ENCODE data around the gene PALMD. TPM values are rescaled to one million over a fixed set of nuclear protein-coding genes. Genes with fewer than 3 reads are reported as not detected.

The PALMD gene
- total and polyA plus RNA-seq, 2 experiments from 2014 or later, result 14.0 to 18.5 TPM

DNA sequence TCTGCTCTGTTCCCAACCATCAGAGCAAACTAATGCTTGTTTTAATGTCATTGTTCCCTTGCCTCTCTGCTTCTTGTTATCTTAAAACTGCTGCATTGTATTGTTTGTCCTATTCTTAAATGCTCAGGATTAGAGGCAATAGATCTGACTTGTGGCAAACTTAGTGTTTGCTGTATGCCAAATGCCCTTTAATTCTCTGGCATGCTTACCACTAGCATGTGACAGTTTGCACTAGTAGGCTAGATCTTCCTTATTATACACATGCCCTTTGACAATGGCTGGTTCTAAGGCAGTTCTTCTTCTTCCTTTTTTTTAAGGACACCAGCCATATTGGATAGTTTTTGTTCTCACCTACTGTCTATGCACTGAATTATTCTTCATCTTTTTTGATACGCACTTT lies 30.1 kb downstream of the PALMD start:
- Histone ChIP-seq H3K79me2 (no peaks in the 10 kb centered on the region), H3K9me3 (ENCODE audit: low read depth) (no peaks in the 10 kb centered on the region), H3K36me3 (replicated peaks; ENCODE audit: insufficient read depth, low read depth) (no peaks in the 10 kb centered on the region), H4K20me1 (ENCODE audit: insufficient read depth, poor library complexity, severe bottlenecking) (no peaks in the 10 kb centered on the region), H3K9me2 (replicated peaks; ENCODE audit: insufficient read depth) (no peaks in the 10 kb centered on the region), H3K4me1 (ENCODE audit: insufficient read depth) (peaks cover 4% of the 10 kb centered on the region), H3K4me3 (no peak overlapping the region), H3K4me2 (no peak overlapping the region), H2AFZ (no peak overlapping the region), H3K27ac (no peak overlapping the region), H3K27me3 (no peaks in the 10 kb centered on the region)
- DNase-seq (ENCODE audit: low spot score), result no peak
- 100% methylated on average over 1 of the region's 1 CpG for WGBS (ENCODE audit: low lambda C conversion rate, missing lambda C conversion rate)
- TF ChIP-seq EZH2phosphoT487 (IDR thresholded peaks at IDR 0.05; ENCODE audit: low read depth, severe bottlenecking, unreplicated experiment), result no peak
- no peak for TF ChIP-seq EZH2 (IDR thresholded peaks at IDR 0.05; ENCODE audit: borderline replicate concordance)
- no peak for TF ChIP-seq CTCF (IDR thresholded peaks at IDR 0.05; ENCODE audit: poor library complexity)

GRCh38 chr1:99676876-99677275 lies 31.0 kb downstream of the PALMD start:
- no peak for DNase-seq (ENCODE audit: low spot score)
- Histone ChIP-seq H3K4me3 (no peak overlapping the region), H2AFZ (no peak overlapping the region), H3K4me2 (no peak overlapping the region), H3K27ac (no peak overlapping the region), H3K9me2 (replicated peaks; ENCODE audit: insufficient read depth) (no peaks in the 10 kb centered on the region), H4K20me1 (ENCODE audit: insufficient read depth, poor library complexity, severe bottlenecking) (no peaks in the 10 kb centered on the region), H3K4me1 (ENCODE audit: insufficient read depth) (peaks cover 4% of the 10 kb centered on the region), H3K36me3 (replicated peaks; ENCODE audit: insufficient read depth, low read depth) (no peaks in the 10 kb centered on the region), H3K79me2 (no peaks in the 10 kb centered on the region), H3K27me3 (no peaks in the 10 kb centered on the region), H3K9me3 (ENCODE audit: low read depth) (no peaks in the 10 kb centered on the region)
- TF ChIP-seq EZH2 (IDR thresholded peaks at IDR 0.05; ENCODE audit: borderline replicate concordance), result no peak

- DNase-seq (ENCODE audit: low spot score), result no peak
- Histone ChIP-seq H3K27me3 (no peaks in the 10 kb centered on the region), H3K9me3 (ENCODE audit: low read depth) (no peaks in the 10 kb centered on the region), H3K27ac (no peak overlapping the region), H3K79me2 (no peaks in the 10 kb centered on the region), H2AFZ (no peak overlapping the region), H3K36me3 (replicated peaks; ENCODE audit: insufficient read depth, low read depth) (no peaks in the 10 kb centered on the region), H3K4me2 (no peak overlapping the region), H3K4me3 (no peak overlapping the region), H3K9me2 (replicated peaks; ENCODE audit: insufficient read depth) (no peaks in the 10 kb centered on the region), H3K4me1 (ENCODE audit: insufficient read depth) (peaks cover 4% of the 10 kb centered on the region), H4K20me1 (ENCODE audit: insufficient read depth, poor library complexity, severe bottlenecking) (no peaks in the 10 kb centered on the region)
- TF ChIP-seq CTCF (IDR thresholded peaks at IDR 0.05; ENCODE audit: poor library complexity), result no peak
- TF ChIP-seq EZH2phosphoT487 (IDR thresholded peaks at IDR 0.05; ENCODE audit: low read depth, severe bottlenecking, unreplicated experiment), result no peak
- TF ChIP-seq EZH2 (IDR thresholded peaks at IDR 0.05; ENCODE audit: borderline replicate concordance), result no peak
- WGBS (ENCODE audit: low lambda C conversion rate, missing lambda C conversion rate), result 91% methylated on average over 2 of the region's 2 CpGs
Observed at GRCh38 chr1:99677416-99677815, 31.5 kb downstream of the PALMD start.

GRCh38 chr1:99680270-99680669 lies 34.4 kb downstream of the PALMD start:
- WGBS (ENCODE audit: low lambda C conversion rate, missing lambda C conversion rate), result 64% methylated on average over 1 of the region's 1 CpG
- Histone ChIP-seq H3K9me3 (ENCODE audit: low read depth) (no peaks in the 10 kb centered on the region), H3K27ac (no peak overlapping the region), H3K36me3 (replicated peaks; ENCODE audit: insufficient read depth, low read depth) (no peaks in the 10 kb centered on the region), H3K4me2 (no peak overlapping the region), H2AFZ (no peak overlapping the region), H3K79me2 (no peaks in the 10 kb centered on the region), H3K27me3 (no peaks in the 10 kb centered on the region), H4K20me1 (ENCODE audit: insufficient read depth, poor library complexity, severe bottlenecking) (no peaks in the 10 kb centered on the region), H3K4me1 (ENCODE audit: insufficient read depth) (no peaks in the 10 kb centered on the region), H3K4me3 (no peak overlapping the region), H3K9me2 (replicated peaks; ENCODE audit: insufficient read depth) (no peaks in the 10 kb centered on the region)
- no peak for DNase-seq (ENCODE audit: low spot score)
- TF ChIP-seq EZH2 (IDR thresholded peaks at IDR 0.05; ENCODE audit: borderline replicate concordance), result no peak
- TF ChIP-seq CTCF (IDR thresholded peaks at IDR 0.05; ENCODE audit: poor library complexity), result no peak
- TF ChIP-seq EZH2phosphoT487 (IDR thresholded peaks at IDR 0.05; ENCODE audit: low read depth, severe bottlenecking, unreplicated experiment), result no peak

Measured in hepatocyte (in vitro differentiated cells).